ENCODE measurements around the gene ATP13A1.

ATP13A1 gene

GRCh38 chr19:19655051-19655594 is 8.4 kb downstream of the ATP13A1 start:
- DNase-seq (ENCODE audit: low read depth): no peak
- no peak overlapping the region for H3K4me3 ChIP-seq (ENCODE audit: low read length)
- no peak for TF ChIP-seq CTCF (conservative IDR thresholded peaks at IDR 0.05; ENCODE audit: low read depth, low read length)

GRCh38 chr19:19654441-19654840 is 9.0 kb downstream of the ATP13A1 start:
- TF ChIP-seq CTCF (conservative IDR thresholded peaks at IDR 0.05; ENCODE audit: low read depth, low read length): no peak
- no peak overlapping the region for H3K4me3 ChIP-seq (ENCODE audit: low read length)
- DNase-seq (ENCODE audit: low read depth): no peak

GRCh38 chr19:19653597-19654147 is 9.8 kb downstream of the ATP13A1 start:
- no peak for TF ChIP-seq CTCF (conservative IDR thresholded peaks at IDR 0.05; ENCODE audit: low read depth, low read length)
- no peak overlapping the region for H3K4me3 ChIP-seq (ENCODE audit: low read length)
- no peak for DNase-seq (ENCODE audit: low read depth)

GRCh38 chr19:19652482-19653295 is 10.8 kb downstream of the ATP13A1 start:
- H3K4me3 ChIP-seq (ENCODE audit: low read length): no peak overlapping the region
- no peak for DNase-seq (ENCODE audit: low read depth)
- TF ChIP-seq CTCF (conservative IDR thresholded peaks at IDR 0.05; ENCODE audit: low read depth, low read length): no peak

GRCh38 chr19:19651076-19651475 is 12.4 kb downstream of the ATP13A1 start:
- H3K4me3 ChIP-seq (ENCODE audit: low read length): no peak overlapping the region
- DNase-seq (ENCODE audit: low read depth): no peak
- no peak for TF ChIP-seq CTCF (conservative IDR thresholded peaks at IDR 0.05; ENCODE audit: low read depth, low read length)

- DNase-seq (ENCODE audit: low read depth): no peak
- TF ChIP-seq CTCF (conservative IDR thresholded peaks at IDR 0.05; ENCODE audit: low read depth, low read length): no peak
- no peak overlapping the region for H3K4me3 ChIP-seq (ENCODE audit: low read length)
These were observed 13.1 kb downstream of the ATP13A1 start for GRCh38 chr19:19650331-19650730.

GRCh38 chr19:19649580-19649995 is 13.9 kb downstream of the ATP13A1 start:
- DNase-seq (ENCODE audit: low read depth): no peak
- no peak for TF ChIP-seq CTCF (conservative IDR thresholded peaks at IDR 0.05; ENCODE audit: low read depth, low read length)
- H3K4me3 ChIP-seq (ENCODE audit: low read length): no peak overlapping the region
